ENCODE data around the gene FHIP1B.

- no peak for TF ChIP-seq POLR2AphosphoS5 (IDR thresholded peaks at IDR 0.05; ENCODE audit: low read depth, low read length)
- TF ChIP-seq CTCF (IDR thresholded peaks at IDR 0.05) = no peak
- TF ChIP-seq REST (IDR thresholded peaks at IDR 0.05; ENCODE audit: insufficient read depth in 1 of 2, low read depth in 2 of 2, low read length in 1 of 2) = no peak
- no peak for TF ChIP-seq TCF7L2 (IDR thresholded peaks at IDR 0.05; ENCODE audit: low read depth, low read length)
Measured at GRCh38 chr11:6197466-6198200, 36.8 kb downstream of the FHIP1B start.

Data from Panc1 (cell line).